CD4-positive, alpha-beta T cell (primary cell): ENCODE results near the gene TCF12. TPM values are rescaled to one million over a fixed set of nuclear protein-coding genes. Genes with fewer than 3 reads are reported as not detected.

Experiments
- ATAC-seq: fragments of 200-7000 bp; cut with Tn5 transposase; one replicate; pipeline ENCODE4 v1.10.0; 2022; ENCODE audit warnings: mild to moderate bottlenecking; ENCODE audit not compliant: poor library complexity
- CTCF ChIA-PET: fragments of 350-600 bp; sonication (Branson Sonifier 250); formaldehyde crosslinking; loops from one replicate; lab custom pipeline; 2021; ENCODE audit warnings: antibody characterized with exemption, inconsistent platforms; lab: Charles Lee
- POLR2A ChIA-PET: fragments of 350-600 bp; sonication (Branson Sonifier 250); formaldehyde crosslinking; loops from one replicate; lab custom pipeline; 2021; ENCODE audit warnings: antibody characterized with exemption, inconsistent platforms; lab: Charles Lee
- DNase-seq, 14 experiments: peaks; one replicate each; pipeline ENCODE4 v3.0.0-alpha.2; 2013 to 2020; ENCODE audit warnings: mixed read lengths in 2 of 14
- H3K27ac ChIP-seq, 2 donors: one replicate each; pipeline versions ENCODE4 v1.5.1 to v1.7.0; 2013; ENCODE audit warnings: low read length in 2 of 2, low read depth in 1 of 2, mild to moderate bottlenecking in 1 of 2
- H3K27me3 ChIP-seq, 2 experiments: 1 replicate in 1 of 2; 2 replicates in 1 of 2; pipeline versions ENCODE4 v1.6.1 to v1.7.0; 2013; ENCODE audit warnings: low read length in 2 of 2, control low read depth in 1 of 2, mild to moderate bottlenecking in 1 of 2, moderate library complexity in 1 of 2; ENCODE audit not compliant: insufficient read depth in 2 of 2, control insufficient read depth in 1 of 2
- H3K36me3 ChIP-seq: one replicate; pipeline ENCODE4 v1.6.1; 2013; ENCODE audit warnings: low read length, control low read depth; ENCODE audit not compliant: insufficient read depth
- H3K4me1 ChIP-seq: one replicate; pipeline ENCODE4 v1.6.1; 2013; ENCODE audit warnings: low read length, control low read depth; ENCODE audit not compliant: insufficient read depth
- H3K4me3 ChIP-seq: one replicate; pipeline ENCODE4 v1.5.1; 2013; ENCODE audit warnings: mild to moderate bottlenecking, low read length, moderate library complexity
- H3K9me3 ChIP-seq, 2 experiments: 1 replicate in 1 of 2; 2 replicates in 1 of 2; pipeline versions ENCODE4 v1.6.1 to v1.7.0; 2013; ENCODE audit warnings: low read length in 2 of 2, mild to moderate bottlenecking in 2 of 2, control low read depth in 1 of 2, moderate library complexity in 1 of 2; ENCODE audit not compliant: control insufficient read depth in 1 of 2, insufficient read depth in 1 of 2
- H3K27ac Mint-ChIP-seq: one replicate; pipeline ENCODE4 v1.8.0; 2020; ENCODE audit warnings: mixed read lengths
- H3K27me3 Mint-ChIP-seq: one replicate; pipeline ENCODE4 v1.8.0; 2021; ENCODE audit warnings: mixed read lengths
- H3K36me3 Mint-ChIP-seq: one replicate; pipeline ENCODE4 v1.8.0; 2021; ENCODE audit warnings: low read depth, mixed read lengths
- H3K4me1 Mint-ChIP-seq: one replicate; pipeline ENCODE4 v1.8.0; 2021; ENCODE audit warnings: low read depth, mixed read lengths
- H3K4me3 Mint-ChIP-seq: one replicate; pipeline ENCODE4 v1.8.0; 2020; ENCODE audit warnings: mild to moderate bottlenecking, mixed read lengths
- H3K9me3 Mint-ChIP-seq: one replicate; pipeline ENCODE4 v1.8.0; 2020; ENCODE audit warnings: mixed read lengths
- intact Hi-C, 2 experiments: fragments of 100-400 bp; cut with DNase I in 1 of 2; cut with micrococcal nuclease in 1 of 2; formaldehyde crosslinking; loops; one replicate each; pipeline versions ENCODE4 v1.15.1 to v1.9.0; 2023 to 2025; cut with DNase I, micrococcal nuclease
- total RNA-seq, 174 experiments: library from RNA in 2 of 174; stranded (reverse) in 2 of 174; gene quantifications; one replicate each; pipeline ENCODE4 v1.2.3 and lab custom pipeline; 2021 to 2026
- TF ChIP-seq, protein P1 (sequence below): fragments of 200-600 bp; IDR thresholded peaks from one replicate; pipeline ENCODE4 v1.8.0; 2022; ENCODE audit warnings: antibody characterized with exemption, mild to moderate bottlenecking

The TCF12 gene
- total RNA-seq, 2 experiments from 2014 or later: 54.0 TPM

DNA sequence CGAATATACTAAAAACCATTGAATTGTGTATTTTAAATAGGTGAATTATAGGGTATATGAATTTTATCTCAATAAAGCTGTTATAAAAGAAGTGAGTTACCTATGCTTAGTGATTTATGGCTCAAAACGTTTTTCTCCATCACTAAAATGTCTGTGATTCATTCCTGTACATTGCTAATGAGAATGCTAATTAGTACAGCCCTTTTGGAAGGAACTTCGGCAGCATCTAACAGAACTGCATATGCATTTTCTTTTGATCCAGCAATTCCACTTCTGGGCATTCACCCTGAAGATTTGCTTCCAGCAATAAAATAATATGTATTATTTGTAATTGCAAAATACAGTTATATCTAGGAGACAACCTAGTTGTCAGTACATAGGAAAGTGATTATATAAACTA, 53.6 kb downstream of the TCF12 start:
- Histone ChIP-seq H3K36me3 (no peaks in the 10 kb centered on the region), H3K27ac (no peak overlapping the region), H3K9me3 (no peaks in the 10 kb centered on the region), H3K27me3 (no peaks in the 10 kb centered on the region), H3K4me3 (no peak overlapping the region), H3K4me1 (peaks cover 5% of the 10 kb centered on the region)
- POLR2A ChIA-PET: no interaction called here
- DNase-seq: no peak
- Mint-ChIP-seq H3K4me1 (peaks cover 67% of the 10 kb centered on the region), H3K36me3 (no peaks in the 10 kb centered on the region), H3K9me3 (no peaks in the 10 kb centered on the region), H3K27ac (no peak overlapping the region), H3K4me3 (no peak overlapping the region), H3K27me3 (no peaks in the 10 kb centered on the region)
- intact Hi-C loops: no loop called here
- TF ChIP-seq, protein P1, sequence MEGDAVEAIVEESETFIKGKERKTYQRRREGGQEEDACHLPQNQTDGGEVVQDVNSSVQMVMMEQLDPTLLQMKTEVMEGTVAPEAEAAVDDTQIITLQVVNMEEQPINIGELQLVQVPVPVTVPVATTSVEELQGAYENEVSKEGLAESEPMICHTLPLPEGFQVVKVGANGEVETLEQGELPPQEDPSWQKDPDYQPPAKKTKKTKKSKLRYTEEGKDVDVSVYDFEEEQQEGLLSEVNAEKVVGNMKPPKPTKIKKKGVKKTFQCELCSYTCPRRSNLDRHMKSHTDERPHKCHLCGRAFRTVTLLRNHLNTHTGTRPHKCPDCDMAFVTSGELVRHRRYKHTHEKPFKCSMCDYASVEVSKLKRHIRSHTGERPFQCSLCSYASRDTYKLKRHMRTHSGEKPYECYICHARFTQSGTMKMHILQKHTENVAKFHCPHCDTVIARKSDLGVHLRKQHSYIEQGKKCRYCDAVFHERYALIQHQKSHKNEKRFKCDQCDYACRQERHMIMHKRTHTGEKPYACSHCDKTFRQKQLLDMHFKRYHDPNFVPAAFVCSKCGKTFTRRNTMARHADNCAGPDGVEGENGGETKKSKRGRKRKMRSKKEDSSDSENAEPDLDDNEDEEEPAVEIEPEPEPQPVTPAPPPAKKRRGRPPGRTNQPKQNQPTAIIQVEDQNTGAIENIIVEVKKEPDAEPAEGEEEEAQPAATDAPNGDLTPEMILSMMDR: no peak
- CTCF ChIA-PET: no interaction called here
- no peak for ATAC-seq

DNA sequence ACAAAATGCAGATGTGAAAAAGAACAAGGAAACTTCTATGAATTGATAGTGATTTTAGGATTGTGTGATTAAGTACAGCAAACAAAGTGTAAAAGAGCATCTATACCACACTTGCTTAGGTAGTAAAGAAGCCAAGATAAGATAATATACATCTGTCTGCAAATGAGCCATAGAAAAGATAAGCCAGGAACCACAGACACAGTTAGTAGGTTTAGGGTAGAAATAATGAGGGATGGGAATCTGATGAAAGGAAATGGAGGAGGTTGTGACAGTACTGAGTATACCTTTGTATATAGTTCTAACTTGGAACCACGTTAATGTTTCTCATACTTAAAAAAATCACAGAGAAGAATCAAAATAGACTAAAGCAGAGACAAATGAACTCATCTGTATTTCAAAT, 54.0 kb downstream of the TCF12 start:
- H3K27ac Mint-ChIP-seq: no peak overlapping the region
- Histone ChIP-seq H3K4me3 (no peak overlapping the region), H3K27me3 (no peaks in the 10 kb centered on the region), H3K9me3 (no peaks in the 10 kb centered on the region), H3K27ac (no peak overlapping the region), H3K4me1 (peaks cover 5% of the 10 kb centered on the region), H3K36me3 (no peaks in the 10 kb centered on the region)
- intact Hi-C loops: no loop called here
- ChIA-PET POLR2A (no interaction called here), CTCF (no interaction called here)
- no peak overlapping the region for H3K4me3 Mint-ChIP-seq
- ATAC-seq: no peak
- no peak for DNase-seq
- H3K27me3 Mint-ChIP-seq: no peaks in the 10 kb centered on the region
- H3K36me3 Mint-ChIP-seq: no peaks in the 10 kb centered on the region
- peaks cover 68% of the 10 kb centered on the region for H3K4me1 Mint-ChIP-seq
- no peaks in the 10 kb centered on the region for H3K9me3 Mint-ChIP-seq
- TF ChIP-seq, protein P1: no peak

DNA sequence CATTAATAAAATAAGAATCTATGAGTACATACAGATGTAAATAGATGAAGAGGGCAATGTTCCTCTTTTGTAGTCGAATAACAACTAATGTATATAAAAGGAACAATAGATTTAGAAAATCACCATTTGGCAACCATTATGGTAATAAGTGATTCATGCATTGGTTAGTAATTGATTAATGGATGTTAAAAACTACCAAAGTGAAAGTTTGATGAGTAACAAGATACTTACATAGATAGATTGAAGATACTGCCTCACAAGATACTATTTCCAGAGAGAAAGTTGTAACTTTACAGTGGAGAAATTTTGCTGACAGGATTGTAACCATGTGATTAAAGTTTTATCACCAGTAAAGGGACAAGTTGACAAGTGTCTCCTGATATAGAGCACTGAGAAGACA, 55.0 kb downstream of the TCF12 start:
- no peak for ATAC-seq
- H3K36me3 ChIP-seq: no peaks in the 10 kb centered on the region
- no peaks in the 10 kb centered on the region for H3K27me3 ChIP-seq
- TF ChIP-seq, protein P1: no peak
- Mint-ChIP-seq H3K27me3 (no peaks in the 10 kb centered on the region), H3K27ac (no peak overlapping the region), H3K4me3 (no peak overlapping the region), H3K4me1 (peaks cover 62% of the 10 kb centered on the region), H3K36me3 (no peaks in the 10 kb centered on the region), H3K9me3 (no peaks in the 10 kb centered on the region)
- peaks cover 5% of the 10 kb centered on the region for H3K4me1 ChIP-seq
- H3K9me3 ChIP-seq: no peaks in the 10 kb centered on the region
- intact Hi-C loops: no loop called here
- no peak overlapping the region for H3K4me3 ChIP-seq
- ChIA-PET CTCF (no interaction called here), POLR2A (no interaction called here)
- H3K27ac ChIP-seq: no peak overlapping the region
- DNase-seq: no peak
